ENCODE results near the gene SAMD11. TPM values are rescaled to one million over a fixed set of nuclear protein-coding genes. Genes with fewer than 3 reads are reported as not detected.

The SAMD11 gene
- total RNA-seq, 1 experiment from 2014 or later: 0.54 TPM

DNA sequence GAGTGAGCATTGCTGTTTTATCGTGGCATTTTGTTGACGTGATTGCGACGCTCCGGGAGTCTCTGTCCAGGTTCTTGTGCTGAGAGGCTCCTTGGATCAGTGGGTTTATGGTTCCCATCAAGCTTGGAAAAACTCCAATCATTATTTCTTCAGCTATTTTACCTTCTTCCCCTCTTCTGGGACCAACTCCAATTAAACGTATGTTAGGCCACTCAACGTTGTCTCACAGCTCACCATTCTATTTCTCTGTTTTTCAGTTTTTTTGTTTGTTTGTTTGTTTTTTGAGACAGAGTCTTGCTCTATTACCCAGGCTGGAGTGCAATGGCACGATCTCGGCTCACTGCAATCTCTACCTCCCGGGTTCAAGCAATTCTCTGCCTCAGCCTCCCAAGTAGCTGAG is 68.2 kb downstream of the SAMD11 start:
- intact Hi-C loops (cut with micrococcal nuclease; ENCODE audit: unreplicated experiment): no loop called here
- H3K4me3 Mint-ChIP-seq (ENCODE audit: low read depth, unreplicated experiment): no peak overlapping the region
- H3K4me1 Mint-ChIP-seq (ENCODE audit: low read depth, unreplicated experiment): peaks cover 7% of the 10 kb centered on the region
- H3K9me3 Mint-ChIP-seq (ENCODE audit: low read depth, unreplicated experiment): no peaks in the 10 kb centered on the region
- DNase-seq: no peak
- TF ChIP-seq, protein P1, sequence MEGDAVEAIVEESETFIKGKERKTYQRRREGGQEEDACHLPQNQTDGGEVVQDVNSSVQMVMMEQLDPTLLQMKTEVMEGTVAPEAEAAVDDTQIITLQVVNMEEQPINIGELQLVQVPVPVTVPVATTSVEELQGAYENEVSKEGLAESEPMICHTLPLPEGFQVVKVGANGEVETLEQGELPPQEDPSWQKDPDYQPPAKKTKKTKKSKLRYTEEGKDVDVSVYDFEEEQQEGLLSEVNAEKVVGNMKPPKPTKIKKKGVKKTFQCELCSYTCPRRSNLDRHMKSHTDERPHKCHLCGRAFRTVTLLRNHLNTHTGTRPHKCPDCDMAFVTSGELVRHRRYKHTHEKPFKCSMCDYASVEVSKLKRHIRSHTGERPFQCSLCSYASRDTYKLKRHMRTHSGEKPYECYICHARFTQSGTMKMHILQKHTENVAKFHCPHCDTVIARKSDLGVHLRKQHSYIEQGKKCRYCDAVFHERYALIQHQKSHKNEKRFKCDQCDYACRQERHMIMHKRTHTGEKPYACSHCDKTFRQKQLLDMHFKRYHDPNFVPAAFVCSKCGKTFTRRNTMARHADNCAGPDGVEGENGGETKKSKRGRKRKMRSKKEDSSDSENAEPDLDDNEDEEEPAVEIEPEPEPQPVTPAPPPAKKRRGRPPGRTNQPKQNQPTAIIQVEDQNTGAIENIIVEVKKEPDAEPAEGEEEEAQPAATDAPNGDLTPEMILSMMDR (IDR thresholded peaks at IDR 0.05; ENCODE audit: unreplicated experiment): no peak
- CTCF ChIA-PET: no interaction called here
- peaks cover 19% of the 10 kb centered on the region for H3K27me3 Mint-ChIP-seq (ENCODE audit: unreplicated experiment)
- peaks cover 10% of the 10 kb centered on the region for H3K36me3 Mint-ChIP-seq (ENCODE audit: insufficient read depth, unreplicated experiment)
- no peak overlapping the region for H3K27ac Mint-ChIP-seq (ENCODE audit: unreplicated experiment)
- no TSS peak for BruUV-seq (replicated peaks)

DNA sequence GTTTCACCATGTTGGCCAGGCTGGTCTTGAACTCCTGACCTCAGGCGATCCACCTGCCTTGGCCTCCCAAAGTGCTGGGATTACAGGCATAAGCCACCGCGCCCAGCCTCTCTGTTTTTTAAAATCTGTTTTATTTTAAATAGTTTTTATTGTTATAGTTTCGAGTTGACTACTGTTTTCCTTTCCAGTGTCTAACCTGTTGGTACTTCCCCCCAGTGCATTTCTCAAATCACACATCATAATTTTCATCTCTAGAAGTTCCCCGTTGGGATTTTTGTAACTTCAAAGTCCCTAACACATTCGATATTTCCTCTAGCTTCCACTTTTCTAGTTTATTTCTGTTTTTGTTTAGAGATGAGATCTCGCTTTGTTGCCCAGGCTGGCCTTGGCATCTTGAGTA is 68.6 kb downstream of the SAMD11 start:
- H3K4me3 Mint-ChIP-seq (ENCODE audit: low read depth, unreplicated experiment): no peak overlapping the region
- H3K4me1 Mint-ChIP-seq (ENCODE audit: low read depth, unreplicated experiment): peaks cover 7% of the 10 kb centered on the region
- H3K27ac Mint-ChIP-seq (ENCODE audit: unreplicated experiment): no peak overlapping the region
- H3K9me3 Mint-ChIP-seq (ENCODE audit: low read depth, unreplicated experiment): no peaks in the 10 kb centered on the region
- H3K27me3 Mint-ChIP-seq (ENCODE audit: unreplicated experiment): peaks cover 19% of the 10 kb centered on the region
- intact Hi-C loops (cut with micrococcal nuclease; ENCODE audit: unreplicated experiment): no loop called here
- no TSS peak for BruUV-seq (replicated peaks)
- TF ChIP-seq, protein P1 (IDR thresholded peaks at IDR 0.05; ENCODE audit: unreplicated experiment): no peak
- CTCF ChIA-PET: no interaction called here
- peaks cover 15% of the 10 kb centered on the region for H3K36me3 Mint-ChIP-seq (ENCODE audit: insufficient read depth, unreplicated experiment)
- no peak for DNase-seq

DNA sequence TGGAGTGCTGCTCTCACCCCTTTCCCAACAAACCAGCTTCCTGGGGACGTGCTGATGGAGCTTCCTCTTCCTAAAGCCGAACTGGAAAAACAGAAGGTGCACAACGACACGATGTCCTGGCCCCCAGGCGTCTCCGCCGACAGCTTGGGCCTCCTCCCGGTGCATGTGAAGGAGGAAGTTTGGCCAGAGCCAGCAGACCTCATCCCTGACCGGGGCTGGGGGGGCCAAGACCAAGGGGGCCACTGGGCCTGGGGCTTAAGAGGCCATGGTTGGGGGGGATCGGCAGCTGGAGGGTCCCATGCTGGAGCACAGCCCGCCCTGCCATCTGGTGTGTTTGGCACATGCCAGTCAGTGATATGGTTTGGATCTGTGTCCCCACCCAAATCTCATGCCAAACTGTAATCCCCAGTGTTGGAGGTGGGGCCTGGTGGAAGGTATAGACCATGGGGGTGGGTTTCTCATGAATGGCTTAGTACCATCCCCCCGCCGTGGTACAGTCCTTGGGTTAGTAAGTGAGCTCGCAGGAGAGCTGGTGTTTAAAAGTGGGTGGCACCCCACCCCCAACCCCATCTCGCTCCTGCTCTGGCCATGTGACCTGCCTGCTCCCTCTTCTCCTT is 69.8 kb downstream of the SAMD11 start:
- CTCF ChIA-PET: no interaction called here
- peaks cover 24% of the 10 kb centered on the region for H3K36me3 Mint-ChIP-seq (ENCODE audit: insufficient read depth, unreplicated experiment)
- H3K4me1 Mint-ChIP-seq (ENCODE audit: low read depth, unreplicated experiment): peaks cover 7% of the 10 kb centered on the region
- no peak for DNase-seq
- H3K9me3 Mint-ChIP-seq (ENCODE audit: low read depth, unreplicated experiment): no peaks in the 10 kb centered on the region
- intact Hi-C loops (cut with micrococcal nuclease; ENCODE audit: unreplicated experiment): no loop called here
- H3K27ac Mint-ChIP-seq (ENCODE audit: unreplicated experiment): no peak overlapping the region
- TF ChIP-seq, protein P1 (IDR thresholded peaks at IDR 0.05; ENCODE audit: unreplicated experiment): no peak
- H3K27me3 Mint-ChIP-seq (ENCODE audit: unreplicated experiment): peaks cover 13% of the 10 kb centered on the region
- BruUV-seq (replicated peaks): no TSS peak
- H3K4me3 Mint-ChIP-seq (ENCODE audit: low read depth, unreplicated experiment): no peak overlapping the region

Other genes starting within 250 kb of the SAMD11 start
- not detected in 2 replicates for gene OR4F16, start 237.3 kb upstream of the SAMD11 start, total RNA-seq (2022)
- gene NOC2L, start 35.3 kb downstream of the SAMD11 start, total RNA-seq (2022): 98.6 and 107 TPM in 2 replicates
- gene KLHL17, start 36.7 kb downstream of the SAMD11 start, total RNA-seq (2022): 27.1 and 27.8 TPM in 2 replicates
- 11.9 and 16.2 TPM in 2 replicates for gene PLEKHN1, start 42.6 kb downstream of the SAMD11 start, total RNA-seq (2022)
- not detected in 2 replicates for gene PERM1, start 58.2 kb downstream of the SAMD11 start, total RNA-seq (2022)
- gene HES4, start 76.2 kb downstream of the SAMD11 start, total RNA-seq (2022): 35.5 and 51.3 TPM in 2 replicates
- gene ISG15, start 89.6 kb downstream of the SAMD11 start, total RNA-seq (2022): 165 and 522 TPM in 2 replicates
- gene AGRN, start 96.2 kb downstream of the SAMD11 start, total RNA-seq (2022): 446 and 552 TPM in 2 replicates
- 5.0 and 5.6 TPM in 2 replicates for gene RNF223, start 150.4 kb downstream of the SAMD11 start, total RNA-seq (2022)
- gene C1orf159, start 192.2 kb downstream of the SAMD11 start, total RNA-seq (2022): 32.4 and 34.7 TPM in 2 replicates
- 2.4 and 3.5 TPM in 2 replicates for gene TTLL10, start 250.0 kb downstream of the SAMD11 start, total RNA-seq (2022)